Large intestine (tissue), 3 donors: ENCODE measurements around the gene CNTNAP2. TPM values are rescaled to one million over a fixed set of nuclear protein-coding genes. Genes with fewer than 3 reads are reported as not detected.
"Not testable (repeated sequence)": the region's sequence is repeated elsewhere in the genome, so short reads cannot be mapped to it uniquely, and the experiment has no call there.

Source experiments
- DNase-seq, 2 donors: peaks; one replicate each; pipeline versions ENCODE4 v3.0.0 to v3.0.0-alpha.2; 2013
- H3K27ac ChIP-seq: one replicate; pipeline ENCODE4 v1.5.1; 2013; ENCODE audit warnings: low read length
- H3K27me3 ChIP-seq: 2 replicates; pipeline ENCODE4 v1.6.1; 2013; ENCODE audit warnings: low read length; ENCODE audit not compliant: control insufficient read depth, insufficient read depth
- H3K36me3 ChIP-seq: 2 replicates; pipeline ENCODE4 v1.6.1; 2013; ENCODE audit warnings: low read length; ENCODE audit not compliant: control insufficient read depth, insufficient read depth
- H3K4me1 ChIP-seq: one replicate; pipeline ENCODE4 v1.6.1; 2013; ENCODE audit warnings: low read length; ENCODE audit not compliant: control insufficient read depth, insufficient read depth
- H3K4me3 ChIP-seq: one replicate; pipeline ENCODE4 v1.5.1; 2013; ENCODE audit warnings: low read length
- H3K9me3 ChIP-seq: one replicate; pipeline ENCODE4 v1.6.1; 2013; ENCODE audit warnings: mild to moderate bottlenecking, low read depth, low read length, moderate library complexity; ENCODE audit not compliant: control insufficient read depth
- WGBS: methylation state at CpG from one replicate; pipeline ENCODE4 v1.1.5; 2013; ENCODE audit warnings: low lambda C conversion rate; ENCODE audit not compliant: insufficient coverage; 5-methylcytosine and 5-hydroxymethylcytosine counted together
- polyA plus RNA-seq: library from polyadenylated mRNA; unstranded; fragments of 120-200 nt; gene quantifications from one replicate; pipeline ENCODE4 v1.2.1, GENCODE V29; 2013

The CNTNAP2 gene
- polyA plus RNA-seq, 1 donor: 12.9 TPM

DNA sequence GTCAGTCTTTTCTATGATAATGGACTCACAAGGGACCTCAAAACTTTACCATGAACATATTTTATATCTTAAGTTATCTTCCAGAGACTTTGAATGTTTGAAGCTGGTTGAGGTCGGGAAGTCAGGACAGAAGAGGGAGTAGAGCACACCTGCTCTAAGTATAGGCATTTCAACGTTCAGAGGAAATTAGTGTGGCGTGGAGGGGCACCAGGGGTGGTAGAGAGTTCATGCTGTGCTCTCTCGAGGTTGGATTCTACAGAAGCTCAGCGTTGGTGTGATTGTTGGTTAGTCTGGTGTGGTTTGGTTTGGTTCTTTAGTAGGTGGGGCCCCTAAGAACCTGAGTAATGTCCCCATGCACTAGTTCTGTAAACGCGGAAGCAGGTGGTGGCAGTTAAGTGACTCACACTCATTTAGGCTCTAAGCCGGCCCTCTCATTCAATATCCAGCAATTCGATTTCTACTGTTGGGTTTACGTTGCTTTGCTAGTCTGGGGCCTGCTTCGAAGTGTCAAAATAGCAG is 19.8 kb downstream of the CNTNAP2 start:
- Histone ChIP-seq H3K9me3 (no peaks in the 10 kb centered on the region), H3K27ac (no peak overlapping the region), H3K4me1 (no peaks in the 10 kb centered on the region), H3K36me3 (no peaks in the 10 kb centered on the region), H3K27me3 (no peaks in the 10 kb centered on the region), H3K4me3 (no peak overlapping the region)
- DNase-seq: no peak
- WGBS: 100% methylated on average over 1 of the region's 11 CpGs

GRCh38 chr7:146138926-146139325 is 22.3 kb downstream of the CNTNAP2 start:
- no peaks in the 10 kb centered on the region for H3K9me3 ChIP-seq
- no peak overlapping the region for H3K27ac ChIP-seq
- H3K27me3 ChIP-seq: no peaks in the 10 kb centered on the region
- no peaks in the 10 kb centered on the region for H3K4me1 ChIP-seq
- H3K4me3 ChIP-seq: no peak overlapping the region
- WGBS: 100% methylated on average over 1 of the region's 4 CpGs
- no peak for DNase-seq
- no peaks in the 10 kb centered on the region for H3K36me3 ChIP-seq

DNA sequence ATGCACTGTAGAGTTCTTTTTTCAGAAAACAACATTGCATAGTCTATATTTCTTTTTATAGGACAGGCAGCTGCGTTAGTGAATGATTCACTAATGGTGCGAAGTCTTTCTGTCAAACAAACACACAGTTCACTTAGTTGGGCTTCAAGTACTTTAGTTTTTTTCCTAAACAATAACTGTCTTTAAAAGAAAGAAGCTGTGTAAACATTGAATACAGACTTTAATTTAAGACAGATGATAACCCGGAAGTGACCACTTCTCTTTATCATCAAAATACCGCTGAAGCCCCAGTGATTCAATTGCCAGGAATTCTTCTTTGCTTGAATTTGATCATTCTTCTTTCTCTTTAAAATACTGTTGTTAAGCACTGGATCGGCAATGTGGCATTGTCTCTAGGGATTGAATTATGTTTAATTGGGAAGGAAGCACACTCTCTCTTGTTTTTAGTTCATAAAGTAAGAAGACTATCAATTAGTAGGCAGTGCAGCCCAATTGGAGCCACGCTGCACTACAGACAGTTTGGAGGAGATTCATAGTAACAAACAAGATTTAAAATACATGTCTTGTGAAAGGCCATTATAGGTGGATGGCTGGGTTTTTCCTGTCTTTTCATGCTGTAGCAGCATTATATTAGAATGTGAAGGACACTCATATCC is 30.4 kb downstream of the CNTNAP2 start:
- Histone ChIP-seq H3K27me3 (no peaks in the 10 kb centered on the region), H3K9me3 (peaks cover 4% of the 10 kb centered on the region), H3K36me3 (no peaks in the 10 kb centered on the region), H3K4me3 (no peak overlapping the region), H3K27ac (no peak overlapping the region), H3K4me1 (no peaks in the 10 kb centered on the region)
- DNase-seq: no peak
- 17% methylated on average over 2 of the region's 6 CpGs for WGBS

DNA sequence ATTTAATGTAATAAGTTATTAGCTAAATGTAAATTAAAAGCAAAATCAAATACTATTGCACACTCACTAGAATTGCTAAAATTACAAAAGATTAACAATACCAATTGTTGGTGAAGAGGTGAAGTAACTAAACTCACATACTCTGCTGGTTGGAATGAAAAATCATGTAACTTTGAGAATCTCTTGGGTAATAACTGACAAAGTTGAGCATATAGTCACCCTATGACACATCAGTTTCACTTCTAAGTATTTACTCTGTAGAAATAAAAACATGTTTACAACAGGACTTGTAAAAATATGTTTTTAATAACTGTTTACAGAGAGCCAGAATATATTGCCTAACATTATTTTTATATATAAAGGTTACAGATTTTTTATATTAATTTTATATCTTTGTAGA is 33.6 kb downstream of the CNTNAP2 start:
- H3K9me3 ChIP-seq: peaks cover 4% of the 10 kb centered on the region

GRCh38 chr7:146172112-146172511 is 55.5 kb downstream of the CNTNAP2 start:
- no peaks in the 10 kb centered on the region for H3K27me3 ChIP-seq
- no peaks in the 10 kb centered on the region for H3K9me3 ChIP-seq
- 100% methylated on average over 1 of the region's 2 CpGs for WGBS
- no peak overlapping the region for H3K27ac ChIP-seq
- no peak overlapping the region for H3K4me3 ChIP-seq
- no peaks in the 10 kb centered on the region for H3K36me3 ChIP-seq
- no peak for DNase-seq
- H3K4me1 ChIP-seq: no peaks in the 10 kb centered on the region

More for the DNA sequence above, 33.6 kb downstream of the CNTNAP2 start:
- no peaks in the 10 kb centered on the region for H3K27me3 ChIP-seq
- H3K4me1 ChIP-seq: no peaks in the 10 kb centered on the region
- H3K27ac ChIP-seq: no peak overlapping the region
- no peaks in the 10 kb centered on the region for H3K36me3 ChIP-seq
- no peak for DNase-seq
- no peak overlapping the region for H3K4me3 ChIP-seq

DNA sequence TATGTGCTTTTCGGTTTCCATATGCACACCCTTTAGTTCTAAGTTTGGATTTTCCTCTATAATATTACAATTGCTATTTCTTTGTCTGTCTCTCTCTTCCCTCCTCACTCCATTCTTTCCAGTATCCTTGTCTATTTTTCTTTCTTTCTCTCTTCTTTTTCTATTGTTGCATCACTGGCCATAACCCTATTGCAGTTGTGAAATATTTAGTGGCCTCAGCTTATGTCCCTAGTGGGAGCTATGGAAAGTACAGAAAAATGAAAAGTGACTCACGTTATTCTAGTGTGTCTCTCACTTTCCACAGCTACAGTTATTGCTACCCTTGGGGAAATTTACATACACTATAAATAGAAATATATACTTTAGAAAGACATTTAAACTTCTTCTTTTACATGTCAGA is 59.1 kb downstream of the CNTNAP2 start:
- Histone ChIP-seq H3K27me3 (no peaks in the 10 kb centered on the region), H3K4me1 (no peaks in the 10 kb centered on the region), H3K9me3 (no peaks in the 10 kb centered on the region), H3K4me3 (no peak overlapping the region), H3K36me3 (no peaks in the 10 kb centered on the region), H3K27ac (no peak overlapping the region)
- WGBS: 100% methylated on average over 1 of the region's 2 CpGs
- no peak for DNase-seq

DNA sequence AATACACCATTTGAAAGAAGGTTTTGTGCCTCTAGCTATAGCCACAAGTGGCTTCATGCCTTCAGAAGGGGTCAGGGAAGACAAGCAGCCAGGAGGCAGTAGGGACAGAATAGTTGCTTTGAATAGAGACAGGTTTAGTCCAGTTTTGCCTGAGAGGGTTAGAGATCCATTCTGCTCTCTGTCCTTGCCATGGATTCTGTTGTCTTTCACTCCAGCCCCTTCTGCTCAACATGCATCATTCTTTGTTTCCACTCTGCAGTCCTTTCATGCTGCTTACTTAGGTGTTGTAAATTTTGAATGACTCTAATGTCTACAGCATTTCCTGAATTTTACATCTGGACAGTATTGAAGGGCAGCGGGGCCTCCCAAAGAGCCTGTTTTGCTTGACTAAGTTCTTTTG is 60.3 kb downstream of the CNTNAP2 start:
- no peak overlapping the region for H3K4me3 ChIP-seq
- H3K36me3 ChIP-seq: no peaks in the 10 kb centered on the region
- H3K9me3 ChIP-seq: no peaks in the 10 kb centered on the region
- H3K4me1 ChIP-seq: no peaks in the 10 kb centered on the region
- WGBS: no CpG with 5 or more reads among the region's 1 CpG
- DNase-seq: no peak
- no peak overlapping the region for H3K27ac ChIP-seq
- no peaks in the 10 kb centered on the region for H3K27me3 ChIP-seq

- Histone ChIP-seq H3K4me1 (no peaks in the 10 kb centered on the region), H3K4me3 (no peak overlapping the region), H3K9me3 (no peaks in the 10 kb centered on the region), H3K27ac (no peak overlapping the region), H3K36me3 (no peaks in the 10 kb centered on the region), H3K27me3 (no peaks in the 10 kb centered on the region)
- no peak for DNase-seq
- WGBS: 86% methylated on average over 2 of the region's 2 CpGs
Observed at GRCh38 chr7:146177301-146177700, 60.7 kb downstream of the CNTNAP2 start.

GRCh38 chr7:146185844-146186243 is 69.2 kb downstream of the CNTNAP2 start:
- no peaks in the 10 kb centered on the region for H3K36me3 ChIP-seq
- DNase-seq: no peak
- no CpG with 5 or more reads among the region's 2 CpGs for WGBS

GRCh38 chr7:146191428-146191827 is 74.8 kb downstream of the CNTNAP2 start:
- H3K4me3 ChIP-seq, DNase-seq, H3K36me3 ChIP-seq, H3K4me1 ChIP-seq, H3K27ac ChIP-seq, H3K27me3 ChIP-seq, H3K9me3 ChIP-seq: not testable (repeated sequence)
- WGBS: no CpG with 5 or more reads among the region's 9 CpGs

More at GRCh38 chr7:146185844-146186243, 69.2 kb downstream of the CNTNAP2 start:
- no peaks in the 10 kb centered on the region for H3K4me1 ChIP-seq
- H3K27me3 ChIP-seq: no peaks in the 10 kb centered on the region
- H3K27ac ChIP-seq: no peak overlapping the region
- no peak overlapping the region for H3K4me3 ChIP-seq
- H3K9me3 ChIP-seq: no peaks in the 10 kb centered on the region

GRCh38 chr7:146201945-146202344 is 85.3 kb downstream of the CNTNAP2 start:
- Histone ChIP-seq H3K27me3 (no peaks in the 10 kb centered on the region), H3K9me3 (no peaks in the 10 kb centered on the region), H3K36me3 (no peaks in the 10 kb centered on the region), H3K4me3 (no peak overlapping the region), H3K4me1 (no peaks in the 10 kb centered on the region), H3K27ac (no peak overlapping the region)
- DNase-seq: no peak
- WGBS: no CpG with 5 or more reads among the region's 1 CpG
